Kasumi-1 (cell line): ENCODE data around the gene KIAA2012.
A peak's percentile ranks its signal among the peaks of the same experiment; 100 is the strongest.
"Not testable (repeated sequence)": the region's sequence is repeated elsewhere in the genome, so short reads cannot be mapped to it uniquely, and the experiment has no call there.

Experiments used
- DNase-seq, 2 experiments: peaks; one replicate each; lab custom pipeline; 2025; lab: John Stamatoyannopoulos, UW

KIAA2012 gene

GRCh38 chr2:202116691-202117090 lies 43.6 kb downstream of the KIAA2012 start:
- DNase-seq: no peak

DNA sequence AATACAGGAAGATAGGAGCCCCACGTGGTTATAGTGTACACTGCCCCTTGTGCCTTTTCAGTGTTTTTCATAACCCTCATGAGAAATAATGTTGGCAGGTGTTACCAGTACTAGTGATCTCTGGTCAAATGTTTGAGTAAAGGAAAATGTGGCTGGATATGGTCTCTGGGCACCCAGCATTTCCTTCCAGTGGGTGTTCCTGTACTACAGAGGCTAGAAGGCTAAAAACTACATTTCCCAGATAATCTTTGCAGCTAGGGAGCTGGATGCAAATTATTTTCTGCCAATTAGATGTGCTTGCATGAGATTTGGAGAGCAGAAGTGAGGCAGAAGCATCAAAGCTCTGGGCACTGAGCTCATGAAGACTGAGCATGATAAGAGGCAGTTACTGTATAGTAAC lies 45.1 kb downstream of the KIAA2012 start:
- no peak for DNase-seq

GRCh38 chr2:202120828-202121227 lies 47.8 kb downstream of the KIAA2012 start:
- DNase-seq: no peak

- peak; percentile 88 to 94 for DNase-seq
These were observed 48.6 kb downstream of the KIAA2012 start for GRCh38 chr2:202121532-202122162.

DNA sequence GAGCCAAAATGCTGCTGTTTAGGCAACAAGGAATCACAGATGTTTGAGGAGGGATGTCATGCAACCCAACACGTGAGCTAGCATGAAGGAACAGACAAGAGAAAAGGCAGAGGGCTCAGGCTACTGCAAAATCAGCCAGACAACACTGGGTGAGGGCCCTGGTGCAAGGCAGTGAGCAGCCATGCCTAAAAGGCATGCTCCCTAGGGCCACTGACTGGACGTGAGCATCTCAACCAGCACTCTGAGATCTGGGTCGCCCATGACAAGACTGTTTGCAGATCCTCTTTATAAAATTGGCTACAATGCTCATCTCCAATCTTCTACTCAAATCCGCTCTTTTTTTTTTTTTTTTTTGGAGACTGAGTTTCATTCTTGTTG lies 49.1 kb downstream of the KIAA2012 start:
- no peak for DNase-seq

DNA sequence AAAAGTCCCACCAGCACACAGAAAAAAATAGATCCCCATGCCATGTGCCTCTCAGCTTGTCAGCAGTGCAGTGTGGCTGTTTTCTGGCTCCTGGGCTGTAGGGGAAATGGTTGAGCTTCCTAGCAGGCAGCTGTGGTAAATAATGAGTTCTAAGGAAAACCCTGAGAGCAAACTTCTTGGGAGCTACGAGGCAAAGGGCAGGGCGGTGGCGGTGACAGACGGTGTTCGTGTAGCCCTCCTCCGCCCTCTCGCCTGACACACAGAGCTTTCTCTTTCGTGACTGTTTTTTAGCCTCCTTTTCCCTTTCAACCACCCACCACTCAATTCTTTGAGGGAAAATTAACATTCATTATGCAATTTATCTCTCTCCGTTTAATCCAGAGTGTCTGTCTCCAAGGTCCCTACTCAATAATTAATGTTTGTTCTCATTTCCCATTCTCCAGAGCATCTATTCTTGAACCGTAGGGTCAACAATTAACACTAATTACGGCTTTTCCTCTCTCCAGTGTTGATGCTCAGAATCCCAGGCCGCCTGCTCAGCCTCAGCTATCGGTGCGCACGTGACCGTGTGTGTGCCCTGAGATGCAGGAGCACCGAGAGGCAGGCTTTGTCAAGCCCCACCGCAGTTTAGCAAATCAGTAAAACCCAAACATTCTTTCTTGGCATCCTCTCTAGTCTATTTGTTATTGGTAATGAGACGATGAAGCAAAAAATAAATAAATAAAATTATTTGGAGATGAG lies 50.1 kb downstream of the KIAA2012 start:
- DNase-seq: no peak

GRCh38 chr2:202124286-202124685 lies 51.2 kb downstream of the KIAA2012 start:
- DNase-seq: no peak

- DNase-seq: no peak
These were observed 54.8 kb downstream of the KIAA2012 start for GRCh38 chr2:202127687-202128331.

- DNase-seq: no peak
These were observed 56.8 kb downstream of the KIAA2012 start for GRCh38 chr2:202129841-202130240.

DNA sequence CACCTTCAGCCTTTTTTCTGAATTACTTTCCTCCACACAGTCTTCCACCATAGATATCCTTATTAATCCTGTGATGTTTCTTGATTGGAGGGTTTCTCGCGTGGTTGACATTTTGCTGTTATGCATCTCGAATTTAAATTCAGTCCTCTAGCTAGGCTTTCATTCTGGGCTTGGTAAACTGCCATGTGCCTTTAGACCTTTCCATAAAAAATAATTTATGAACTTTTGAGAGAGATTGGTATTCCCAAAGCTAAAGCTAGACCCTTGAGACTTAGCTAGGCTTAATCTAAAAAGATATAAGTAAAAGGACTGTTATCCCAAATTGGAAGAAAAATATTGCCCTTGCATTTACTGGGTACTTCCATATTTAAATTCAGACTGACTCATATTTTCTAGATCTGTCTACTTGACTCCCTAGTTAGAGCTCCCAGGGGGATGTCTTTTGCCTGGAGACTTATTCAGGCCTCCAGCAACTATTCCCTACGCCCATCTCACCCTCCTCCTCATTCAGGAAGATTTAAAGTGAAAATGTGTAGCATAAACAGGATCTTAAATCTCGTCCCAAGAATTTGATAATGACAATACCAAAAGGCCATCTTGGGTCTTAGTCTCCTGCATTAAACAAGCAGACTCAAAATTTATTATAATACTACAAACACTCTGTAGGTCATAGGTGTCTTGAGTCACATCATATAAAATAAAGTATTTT lies 60.3 kb downstream of the KIAA2012 start:
- no peak for DNase-seq

DNA sequence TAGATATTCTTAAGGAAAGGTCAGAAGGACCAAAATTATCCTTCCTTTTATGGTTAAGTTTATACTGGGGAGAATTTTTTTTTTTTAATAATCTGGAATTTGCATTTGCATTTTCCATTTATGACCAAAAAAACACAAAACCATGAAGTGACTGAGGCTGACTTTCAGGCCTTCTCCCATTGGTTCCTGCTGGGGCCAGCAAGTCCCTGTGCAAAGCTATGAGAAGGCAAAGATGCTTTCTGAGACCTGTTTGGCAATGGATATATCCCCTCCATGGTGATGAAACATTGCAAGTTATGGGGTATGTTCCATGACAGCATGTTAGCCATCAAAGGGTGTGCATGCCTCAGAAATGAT lies 60.8 kb downstream of the KIAA2012 start:
- no peak for DNase-seq

DNA sequence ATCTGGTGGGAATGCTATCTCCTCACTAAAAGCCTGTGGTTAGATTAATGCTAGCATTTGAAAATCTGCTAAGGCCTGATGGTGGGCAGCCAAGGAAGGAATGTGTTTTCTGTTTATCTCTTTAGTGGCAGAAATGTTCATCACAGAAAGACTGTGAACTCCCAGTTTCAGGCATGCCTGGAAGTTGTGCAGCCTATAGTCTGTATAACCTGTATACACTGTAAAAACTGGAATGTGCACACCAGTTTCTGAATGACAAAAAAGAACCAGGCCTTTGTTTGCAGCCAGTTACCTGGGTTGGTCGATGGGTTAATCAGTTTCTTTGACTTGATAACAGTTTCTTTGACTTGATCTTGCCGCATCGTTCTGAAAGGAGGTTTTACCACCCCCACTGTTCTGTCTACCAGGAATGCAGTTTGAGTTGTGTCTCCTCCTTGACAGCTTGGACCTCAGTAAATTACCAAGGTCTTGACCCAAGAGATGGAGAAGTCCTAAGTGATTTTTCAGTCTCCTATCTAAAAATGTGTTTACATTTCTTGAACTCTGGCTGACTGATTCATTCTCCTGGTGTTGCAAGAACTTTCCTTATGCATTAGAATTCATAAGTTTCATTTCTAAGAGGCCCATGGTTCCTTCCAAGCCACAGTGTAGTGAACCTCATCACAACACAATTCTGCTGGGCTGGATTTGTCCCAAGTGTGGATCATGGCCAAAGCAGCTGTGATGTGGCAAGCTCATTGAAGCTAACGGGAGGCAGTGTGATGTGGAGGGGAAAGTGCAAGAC lies 62.2 kb downstream of the KIAA2012 start:
- no peak for DNase-seq

DNA sequence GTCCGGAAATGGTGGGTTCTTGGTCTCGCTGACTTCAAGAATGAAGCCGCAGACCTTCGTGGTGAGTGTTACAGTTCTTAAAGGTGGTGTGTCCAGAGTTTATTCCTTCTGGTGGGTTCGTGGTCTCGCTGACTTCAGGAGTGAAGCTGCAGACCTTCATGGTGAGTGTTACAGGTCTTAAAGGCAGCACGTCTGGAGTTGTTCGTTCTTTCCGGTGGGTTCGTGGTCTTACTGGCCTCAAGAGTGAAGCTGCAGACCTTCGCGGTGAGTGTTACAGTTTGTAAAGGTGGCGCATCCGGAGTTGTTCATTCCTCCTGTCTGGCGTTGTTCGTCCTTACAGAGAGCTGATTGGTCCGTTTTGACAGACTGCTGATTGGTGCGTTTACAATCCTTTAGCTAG lies 63.0 kb downstream of the KIAA2012 start:
- not testable (repeated sequence) for DNase-seq

DNA sequence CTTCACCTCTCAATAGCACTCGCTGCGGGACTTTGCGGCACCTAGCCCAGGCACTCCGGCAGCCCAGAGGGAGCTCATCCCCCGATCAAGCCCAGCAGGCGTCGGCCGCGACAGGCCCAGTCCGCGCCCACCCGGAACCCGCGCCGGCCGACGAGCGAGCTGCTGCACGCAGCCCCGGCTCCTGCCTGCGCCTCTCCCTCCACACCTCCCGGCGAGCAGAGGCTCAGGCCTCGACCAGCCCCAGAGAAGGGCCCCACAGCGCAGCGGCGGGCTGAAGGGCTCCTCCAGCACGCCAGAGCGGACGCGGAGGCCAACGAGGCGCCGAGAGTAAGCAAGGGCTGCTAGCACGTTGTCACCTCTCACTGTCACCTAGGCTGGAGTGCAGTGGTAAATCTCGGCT lies 63.5 kb downstream of the KIAA2012 start:
- no peak for DNase-seq

- no peak for DNase-seq
These were observed 67.6 kb downstream of the KIAA2012 start for GRCh38 chr2:202140522-202141252.

GRCh38 chr2:202141329-202141947 lies 68.4 kb downstream of the KIAA2012 start:
- DNase-seq: no peak

GRCh38 chr2:202142540-202142939 lies 69.5 kb downstream of the KIAA2012 start:
- no peak for DNase-seq

DNA sequence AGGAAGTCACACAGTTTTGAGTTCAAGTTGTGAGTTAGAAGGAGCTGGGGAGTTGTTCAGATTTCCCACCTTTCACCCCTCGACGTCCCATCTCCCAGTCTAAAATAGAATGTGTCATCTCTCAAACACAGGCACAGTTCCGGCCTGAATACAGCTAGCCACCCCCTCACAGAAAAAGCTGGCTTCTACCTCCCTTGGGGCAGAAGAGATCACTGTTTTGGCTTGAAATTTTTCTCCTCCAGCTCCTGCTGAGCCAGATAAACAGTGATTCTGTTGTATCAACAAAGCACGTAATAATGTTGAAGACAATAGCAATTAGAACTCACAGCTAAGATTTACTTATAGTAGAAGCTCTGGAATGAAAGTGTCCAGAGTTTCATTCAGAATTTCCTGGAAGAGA lies 74.7 kb downstream of the KIAA2012 start:
- no peak for DNase-seq

- no peak for DNase-seq
These were observed 75.6 kb downstream of the KIAA2012 start for GRCh38 chr2:202148515-202149154.

DNA sequence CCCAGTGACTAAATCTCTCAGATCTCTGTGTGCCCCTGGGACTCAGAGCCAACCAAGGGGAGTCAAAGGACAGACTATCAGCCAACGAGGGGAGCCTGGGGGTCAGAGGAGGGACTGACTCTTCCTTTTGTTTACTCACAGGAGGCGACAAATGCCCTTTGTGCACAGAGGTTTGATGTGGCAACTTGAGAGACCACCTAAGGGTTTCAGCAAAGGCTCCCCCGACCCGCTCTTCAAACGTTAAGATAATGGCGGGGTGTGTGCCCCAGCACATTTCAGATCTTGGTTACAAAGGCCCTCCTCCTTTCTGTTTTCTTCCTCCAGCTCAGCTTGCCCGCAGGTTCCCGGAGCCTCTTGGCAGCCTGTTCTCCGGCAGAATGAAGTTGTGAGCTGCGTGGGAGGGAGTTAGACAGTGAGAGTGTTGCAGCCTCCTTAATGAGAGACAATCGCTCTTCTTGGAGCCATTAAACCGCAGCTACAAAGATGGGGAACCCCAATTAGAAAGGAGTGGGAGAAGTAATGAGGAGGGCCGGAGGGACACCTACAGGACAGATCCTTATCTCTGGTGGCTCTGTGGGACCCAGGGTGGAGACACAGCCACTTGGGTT lies 76.2 kb downstream of the KIAA2012 start:
- no peak for DNase-seq
